NOMO-1 treated with DMSO at 0.1 percent for 48 hours (cell line): Measurements from ENCODE around the gene DEDD.

Experiments
- DNase-seq: peaks from one replicate; lab custom pipeline; 2025; ENCODE audit not compliant: unreplicated experiment; lab: John Stamatoyannopoulos, UW

DEDD gene

DNA sequence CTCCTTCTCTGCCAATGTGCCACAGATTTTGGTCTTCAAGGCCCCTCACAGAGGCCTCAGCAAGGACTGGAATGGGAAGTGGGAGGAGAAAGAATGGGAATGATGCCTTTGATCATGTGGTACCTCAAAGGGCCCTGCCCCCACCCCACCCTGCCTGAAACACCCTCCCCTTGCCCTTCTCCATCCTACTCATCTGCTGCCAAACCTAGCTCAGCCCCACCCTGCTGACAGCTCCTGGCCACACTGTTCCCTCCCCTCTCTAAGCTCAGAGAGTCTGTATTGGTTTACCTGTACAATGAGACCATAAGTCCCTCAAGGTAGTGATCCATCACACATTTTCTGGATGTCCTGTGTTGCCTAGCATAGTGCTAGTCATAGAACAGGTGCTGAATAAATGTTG, 56.1 kb downstream of the DEDD start:
- DNase-seq, result no peak

DNA sequence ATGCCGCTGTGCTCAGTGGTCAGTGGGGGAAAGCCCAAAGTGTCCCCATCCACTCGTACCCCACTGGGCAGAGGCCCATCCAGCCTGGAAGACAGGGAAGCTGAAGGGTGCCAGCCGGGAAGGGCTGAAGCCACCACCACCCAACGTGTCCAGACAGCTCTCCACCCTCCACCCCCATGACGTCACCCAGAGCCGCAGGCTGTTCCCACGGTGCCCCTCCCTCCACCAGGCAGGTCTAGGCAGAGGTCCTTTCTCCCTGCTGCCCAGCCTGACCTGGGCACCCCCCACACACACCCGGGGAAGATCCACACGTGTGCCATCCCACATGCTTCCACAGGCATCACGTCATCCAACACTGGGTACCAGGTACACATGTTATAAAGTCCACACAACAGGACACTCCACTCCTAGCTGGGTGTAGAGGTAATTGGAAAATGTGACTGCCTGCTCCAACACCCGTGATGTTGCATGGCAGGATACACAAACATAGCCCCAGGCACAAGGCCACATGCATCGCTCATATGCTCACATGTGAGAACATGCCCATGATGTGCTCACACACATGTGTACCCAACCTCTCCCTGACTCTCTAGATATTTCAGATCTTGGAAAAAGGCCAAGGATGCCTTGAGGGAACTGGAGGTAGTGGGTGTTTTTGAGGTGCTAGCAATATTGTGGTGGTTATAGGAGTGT, 57.6 kb downstream of the DEDD start:
- no peak for DNase-seq

DNA sequence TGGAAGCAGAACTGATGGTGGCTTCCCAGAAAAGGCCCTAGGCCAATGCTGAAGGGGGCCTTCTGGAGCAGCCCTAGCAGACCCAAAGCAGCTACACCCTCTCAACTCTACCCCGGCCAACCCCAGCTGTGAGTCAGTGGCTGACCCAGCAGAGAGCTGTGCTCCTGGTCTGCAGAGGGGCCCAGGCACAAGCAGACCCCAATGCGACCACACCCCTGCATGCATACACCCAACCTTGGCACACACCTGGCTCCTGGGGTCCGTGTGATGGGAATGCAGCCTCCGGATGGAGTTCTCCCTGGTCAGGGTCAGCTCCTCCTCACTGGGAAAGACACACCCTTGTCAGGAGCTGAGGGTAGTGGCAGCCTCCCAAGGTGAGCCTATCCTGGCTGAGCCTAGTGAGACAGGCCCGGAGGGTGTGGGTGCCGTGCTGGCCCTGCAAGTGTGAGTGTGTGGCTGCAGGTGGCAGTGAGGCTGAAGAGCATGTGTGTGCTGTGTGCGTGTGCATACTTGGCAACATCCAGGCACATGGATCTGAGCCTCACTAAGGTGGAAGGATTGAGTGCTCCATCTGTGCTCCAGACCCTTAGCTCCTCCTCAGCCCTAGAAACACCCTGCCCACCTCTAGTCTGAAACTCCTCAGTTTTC, 58.9 kb downstream of the DEDD start:
- no peak for DNase-seq

DNA sequence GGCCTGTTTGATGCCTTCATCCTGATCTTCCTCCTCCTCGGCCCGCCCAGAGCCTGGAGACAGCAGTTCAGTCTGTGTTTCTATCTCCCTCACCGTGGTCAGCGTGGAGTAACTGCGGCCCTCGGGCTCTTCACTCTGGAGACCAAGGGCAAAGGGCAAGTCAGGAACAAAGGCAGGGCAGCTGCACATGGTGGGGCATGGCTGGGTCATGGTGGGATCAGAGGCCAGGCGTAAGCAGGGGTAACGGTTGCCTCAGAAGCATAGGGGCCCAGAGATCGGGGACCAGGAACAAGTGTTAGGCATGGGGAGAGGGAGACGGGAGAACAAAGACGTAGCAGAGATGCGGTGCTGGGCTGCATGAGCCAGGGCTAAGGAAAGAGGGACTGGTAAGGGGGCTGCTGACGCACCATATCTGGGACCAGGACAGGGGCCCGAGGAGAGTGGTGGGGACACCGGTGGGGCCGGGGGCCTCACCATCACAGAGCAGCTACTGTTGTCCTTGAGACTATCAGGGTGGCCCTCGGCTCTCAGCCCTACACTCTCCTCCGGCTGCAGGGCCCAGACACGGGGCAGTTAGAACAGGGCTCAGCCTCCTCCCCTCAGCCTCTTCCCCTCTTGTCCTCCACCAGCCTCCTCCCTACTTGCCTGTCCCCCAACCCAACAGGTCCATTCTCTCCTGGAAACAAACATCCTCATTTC, 59.6 kb downstream of the DEDD start:
- DNase-seq, result no peak

DNA sequence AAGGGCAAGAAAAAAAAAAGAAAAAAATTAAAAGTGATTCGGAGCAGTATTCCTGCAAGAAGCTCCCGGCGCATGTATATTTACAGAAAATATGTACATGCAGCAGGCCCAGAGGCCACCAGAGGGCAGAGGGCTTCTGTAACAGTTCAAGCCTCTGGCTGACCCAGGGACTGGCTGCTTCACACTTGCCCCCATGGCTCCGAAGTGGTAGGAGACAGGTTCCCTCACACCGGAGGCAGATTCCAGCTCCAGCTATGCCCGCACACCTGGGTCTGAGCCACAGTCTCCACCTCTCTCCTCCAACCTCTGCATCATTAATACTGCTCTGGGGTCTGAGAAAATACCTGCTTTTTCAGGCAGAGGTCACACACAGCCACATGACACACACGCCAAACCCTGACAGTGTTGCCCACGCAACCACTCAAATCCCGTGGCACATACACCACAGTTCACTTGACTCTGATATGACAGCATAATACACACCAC, 60.5 kb downstream of the DEDD start:
- peak; percentile 65 for DNase-seq
